ENCODE measurements around the gene MRM3. TPM values are rescaled to one million over a fixed set of nuclear protein-coding genes. Genes with fewer than 3 reads are reported as not detected.

MRM3 gene
- polyA plus RNA-seq, 1 experiment, result 8.1 TPM

DNA sequence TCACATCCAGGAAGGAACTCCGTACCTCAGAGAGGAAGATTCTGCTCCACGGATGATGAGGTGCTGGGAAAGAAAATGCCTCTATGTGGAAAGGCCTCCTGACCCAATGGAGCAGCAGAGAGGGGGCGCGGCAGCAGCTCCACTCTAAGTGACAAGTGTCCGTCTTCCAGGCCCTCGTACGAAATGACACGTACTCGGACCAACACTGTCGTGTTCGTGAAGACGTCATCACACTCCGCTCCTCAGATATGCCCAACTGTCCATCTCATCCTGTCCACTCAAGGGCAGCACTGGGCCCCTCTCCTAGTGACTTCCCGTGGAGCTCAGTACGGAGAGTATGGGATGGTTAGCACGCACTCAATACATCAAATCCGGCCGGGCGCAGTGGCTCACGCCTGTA, 32.2 kb downstream of the MRM3 start:
- TF ChIP-seq, protein P1, sequence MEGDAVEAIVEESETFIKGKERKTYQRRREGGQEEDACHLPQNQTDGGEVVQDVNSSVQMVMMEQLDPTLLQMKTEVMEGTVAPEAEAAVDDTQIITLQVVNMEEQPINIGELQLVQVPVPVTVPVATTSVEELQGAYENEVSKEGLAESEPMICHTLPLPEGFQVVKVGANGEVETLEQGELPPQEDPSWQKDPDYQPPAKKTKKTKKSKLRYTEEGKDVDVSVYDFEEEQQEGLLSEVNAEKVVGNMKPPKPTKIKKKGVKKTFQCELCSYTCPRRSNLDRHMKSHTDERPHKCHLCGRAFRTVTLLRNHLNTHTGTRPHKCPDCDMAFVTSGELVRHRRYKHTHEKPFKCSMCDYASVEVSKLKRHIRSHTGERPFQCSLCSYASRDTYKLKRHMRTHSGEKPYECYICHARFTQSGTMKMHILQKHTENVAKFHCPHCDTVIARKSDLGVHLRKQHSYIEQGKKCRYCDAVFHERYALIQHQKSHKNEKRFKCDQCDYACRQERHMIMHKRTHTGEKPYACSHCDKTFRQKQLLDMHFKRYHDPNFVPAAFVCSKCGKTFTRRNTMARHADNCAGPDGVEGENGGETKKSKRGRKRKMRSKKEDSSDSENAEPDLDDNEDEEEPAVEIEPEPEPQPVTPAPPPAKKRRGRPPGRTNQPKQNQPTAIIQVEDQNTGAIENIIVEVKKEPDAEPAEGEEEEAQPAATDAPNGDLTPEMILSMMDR (IDR thresholded peaks at IDR 0.05; ENCODE audit: low read depth, low read length), result no peak
- ChIA-PET CTCF (no interaction called here), POLR2A (interaction anchor here (0.7 kb wide), 1 partner anchor 141 kb away, joined by 4 read pairs; no protein-coding TSS in a partner anchor)
- Histone ChIP-seq H3K27ac (ENCODE audit: low read depth, low read length) (no peak overlapping the region), H3K27me3 (ENCODE audit: control insufficient read depth, insufficient read depth, low read length) (no peaks in the 10 kb centered on the region), H3K9me3 (ENCODE audit: control insufficient read depth, insufficient read depth, low read length) (no peaks in the 10 kb centered on the region; the same call in 1 of the 2 replicates), H3K4me3 (ENCODE audit: low read depth, low read length) (no peak overlapping the region)
- no peak for DNase-seq (ENCODE audit: low read depth, low spot score)

DNA sequence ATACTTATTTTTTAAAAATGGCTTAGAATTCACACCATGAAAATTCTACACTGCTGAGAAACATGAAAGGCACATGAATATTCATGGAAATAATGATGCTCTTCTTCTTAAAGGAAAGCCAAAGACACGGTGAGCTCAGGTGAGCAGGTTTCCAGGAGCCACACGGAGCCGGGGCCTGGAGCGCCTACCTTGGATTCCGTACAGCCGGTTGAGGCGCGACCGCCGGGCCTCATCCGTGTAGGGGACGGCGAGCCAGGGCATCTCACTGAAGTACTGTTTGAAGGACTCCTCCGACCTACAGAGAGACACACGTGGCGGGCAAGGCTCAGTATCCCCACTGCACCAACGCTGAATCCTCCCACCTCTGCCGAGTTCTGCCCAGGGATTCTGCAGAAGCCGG, 37.1 kb downstream of the MRM3 start:
- Histone ChIP-seq H3K27me3 (ENCODE audit: control insufficient read depth, insufficient read depth, low read length) (no peaks in the 10 kb centered on the region), H3K27ac (ENCODE audit: low read depth, low read length) (no peak overlapping the region), H3K4me3 (ENCODE audit: low read depth, low read length) (no peak overlapping the region), H3K9me3 (ENCODE audit: control insufficient read depth, insufficient read depth, low read length) (no peaks in the 10 kb centered on the region)
- ChIA-PET POLR2A (interaction anchor here (0.7 kb wide), 1 partner anchor 236 kb away, joined by 3 read pairs; no protein-coding TSS in a partner anchor), CTCF (no interaction called here)
- DNase-seq (ENCODE audit: low read depth, low spot score), result no peak
- TF ChIP-seq, protein P1 (IDR thresholded peaks at IDR 0.05; ENCODE audit: low read depth, low read length), result no peak

DNA sequence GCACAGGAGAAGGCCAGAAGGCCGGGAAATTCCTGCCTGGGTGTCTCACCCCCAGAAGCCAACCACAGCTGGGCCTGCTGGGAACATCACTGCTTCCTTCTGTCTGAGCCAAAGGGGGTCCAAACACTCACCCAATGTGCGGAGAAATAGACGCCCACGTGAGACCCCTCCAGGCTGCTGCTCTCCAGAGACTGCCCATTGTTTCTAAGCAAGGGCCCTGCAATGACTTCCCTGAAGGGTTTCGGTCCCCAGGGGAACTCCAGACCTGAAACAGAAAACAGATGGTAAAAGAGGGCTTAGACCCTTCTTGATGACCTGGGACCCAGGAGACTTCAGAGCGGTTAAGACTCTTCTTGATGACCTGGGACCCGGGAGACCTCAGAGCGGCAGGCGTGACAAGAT, 41.3 kb downstream of the MRM3 start:
- DNase-seq (ENCODE audit: low read depth, low spot score), result no peak
- H3K27me3 ChIP-seq (ENCODE audit: control insufficient read depth, insufficient read depth, low read length), result no peaks in the 10 kb centered on the region
- TF ChIP-seq, protein P1 (IDR thresholded peaks at IDR 0.05; ENCODE audit: low read depth, low read length), result no peak
- POLR2A ChIA-PET, result no interaction called here
- no peak overlapping the region for H3K4me3 ChIP-seq (ENCODE audit: low read depth, low read length)
- CTCF ChIA-PET, result no interaction called here
- no peaks in the 10 kb centered on the region; the same call in 1 of the 2 replicates for H3K9me3 ChIP-seq (ENCODE audit: control insufficient read depth, insufficient read depth, low read length)
- H3K27ac ChIP-seq (ENCODE audit: low read depth, low read length), result no peak overlapping the region

DNA sequence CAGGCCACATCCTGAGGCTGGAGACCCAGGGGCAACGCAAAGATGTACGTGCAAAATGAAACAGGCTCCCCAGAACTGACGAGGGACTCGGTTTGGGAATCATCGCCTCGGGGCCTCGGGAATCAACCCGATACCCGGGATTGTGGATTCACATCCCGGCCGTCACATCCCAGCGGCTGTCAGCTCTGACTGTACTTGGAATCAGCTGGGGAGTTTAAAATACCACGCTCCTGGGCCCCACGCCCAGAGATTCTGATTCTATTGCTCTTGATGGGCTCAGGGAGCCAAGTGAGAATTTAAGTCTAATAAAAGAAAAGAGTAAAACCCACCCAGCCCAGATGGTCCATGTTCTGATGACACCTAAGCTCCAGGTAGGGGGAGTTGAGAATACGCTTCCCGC, 42.2 kb downstream of the MRM3 start:
- DNase-seq (ENCODE audit: low read depth, low spot score), result no peak
- Histone ChIP-seq H3K4me3 (ENCODE audit: low read depth, low read length) (no peak overlapping the region), H3K27me3 (ENCODE audit: control insufficient read depth, insufficient read depth, low read length) (no peaks in the 10 kb centered on the region), H3K9me3 (ENCODE audit: control insufficient read depth, insufficient read depth, low read length) (no peaks in the 10 kb centered on the region; the same call in 1 of the 2 replicates), H3K27ac (ENCODE audit: low read depth, low read length) (no peak overlapping the region)
- TF ChIP-seq, protein P1 (IDR thresholded peaks at IDR 0.05; ENCODE audit: low read depth, low read length), result no peak
- ChIA-PET CTCF (no interaction called here), POLR2A (interaction anchor here (0.6 kb wide), 1 partner anchor 20 kb away, joined by 9 read pairs; no protein-coding TSS in a partner anchor)

DNA sequence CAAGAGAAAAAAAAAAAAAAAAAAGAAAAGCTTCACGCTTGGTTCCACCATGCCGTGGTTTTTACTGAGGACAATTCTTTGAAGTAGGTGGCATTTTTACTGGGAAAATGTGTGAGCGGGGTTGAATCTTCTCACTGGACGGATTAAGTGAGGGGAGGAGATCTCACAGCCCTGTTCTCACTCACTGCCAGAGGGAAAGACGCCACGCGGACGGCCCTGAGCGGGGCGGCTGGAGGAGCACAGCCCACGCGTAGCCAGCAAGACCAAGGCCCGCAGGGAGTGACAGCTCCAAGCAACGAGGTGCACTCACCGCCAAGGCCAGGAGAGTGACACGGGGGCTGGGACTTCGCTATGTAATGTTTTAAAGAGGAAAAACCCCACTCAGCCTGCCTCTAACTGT, 43.1 kb downstream of the MRM3 start:
- Histone ChIP-seq H3K4me3 (ENCODE audit: low read depth, low read length) (no peak overlapping the region), H3K9me3 (ENCODE audit: control insufficient read depth, insufficient read depth, low read length) (no peaks in the 10 kb centered on the region; the same call in 1 of the 2 replicates), H3K27me3 (ENCODE audit: control insufficient read depth, insufficient read depth, low read length) (no peaks in the 10 kb centered on the region), H3K27ac (ENCODE audit: low read depth, low read length) (no peak overlapping the region)
- no peak for DNase-seq (ENCODE audit: low read depth, low spot score)
- TF ChIP-seq, protein P1 (IDR thresholded peaks at IDR 0.05; ENCODE audit: low read depth, low read length), result no peak
- POLR2A ChIA-PET, result no interaction called here
- CTCF ChIA-PET, result interaction anchor here (0.7 kb wide), 1 partner anchor 156 kb away, joined by 3 read pairs; no protein-coding TSS in a partner anchor
